T-helper 17 cell (primary cell): ENCODE data around the gene C17orf67. TPM values are rescaled to one million over a fixed set of nuclear protein-coding genes. Genes with fewer than 3 reads are reported as not detected.
"Not testable (repeated sequence)": the region's sequence is repeated elsewhere in the genome, so short reads cannot be mapped to it uniquely, and the experiment has no call there.

ENCODE experiments used
- ATAC-seq: fragments of 150-1000 bp; cut with Tn5 transposase; 2 replicates; pipeline ENCODE4 v1.10.0; 2021; ENCODE audit warnings: mild to moderate bottlenecking, moderate library complexity
- DNase-seq, 3 donors: peaks; one replicate each; pipeline versions ENCODE4 v3.0.0 to v3.0.0-alpha.2; 2020 to 2021
- H3K9me3 ChIP-seq: one replicate; pipeline ENCODE4 v1.7.0; 2013; ENCODE audit warnings: low read length, mild to moderate bottlenecking; ENCODE audit not compliant: control insufficient read depth, poor library complexity, severe bottlenecking
- H3K27ac Mint-ChIP-seq: one replicate; pipeline ENCODE4 v1.8.0; 2022; ENCODE audit warnings: mild to moderate bottlenecking, moderate library complexity, mixed read lengths
- H3K27me3 Mint-ChIP-seq: one replicate; pipeline ENCODE4 v1.8.0; 2022; ENCODE audit warnings: mixed read lengths
- H3K36me3 Mint-ChIP-seq: one replicate; pipeline ENCODE4 v1.8.0; 2022; ENCODE audit warnings: low read depth, mixed read lengths
- H3K4me1 Mint-ChIP-seq: one replicate; pipeline ENCODE4 v1.8.0; 2022; ENCODE audit warnings: mild to moderate bottlenecking, mixed read lengths
- H3K4me3 Mint-ChIP-seq: one replicate; pipeline ENCODE4 v1.8.0; 2022; ENCODE audit warnings: mild to moderate bottlenecking, moderate library complexity, mixed read lengths
- total RNA-seq, 4 donors: library from RNA in 2 of 4; stranded (reverse) in 2 of 4; gene quantifications; one replicate each; pipeline ENCODE4 v1.2.3 and lab custom pipeline; 2022 to 2026

C17orf67 gene
- total RNA-seq, 2 donors from 2014 or later, result 4.1 to 6.6 TPM

- peaks cover 23% of the 10 kb centered on the region for H3K27me3 Mint-ChIP-seq
- H3K4me3 Mint-ChIP-seq, result no peak overlapping the region
- no peaks in the 10 kb centered on the region for H3K4me1 Mint-ChIP-seq
- no peak for ATAC-seq
- no peak overlapping the region for H3K27ac Mint-ChIP-seq
- H3K9me3 ChIP-seq, result no peaks in the 10 kb centered on the region
- DNase-seq, result no peak
- peaks cover 3% of the 10 kb centered on the region for H3K36me3 Mint-ChIP-seq
These were observed 61.3 kb downstream of the C17orf67 start for GRCh38 chr17:56772442-56772841.

DNA sequence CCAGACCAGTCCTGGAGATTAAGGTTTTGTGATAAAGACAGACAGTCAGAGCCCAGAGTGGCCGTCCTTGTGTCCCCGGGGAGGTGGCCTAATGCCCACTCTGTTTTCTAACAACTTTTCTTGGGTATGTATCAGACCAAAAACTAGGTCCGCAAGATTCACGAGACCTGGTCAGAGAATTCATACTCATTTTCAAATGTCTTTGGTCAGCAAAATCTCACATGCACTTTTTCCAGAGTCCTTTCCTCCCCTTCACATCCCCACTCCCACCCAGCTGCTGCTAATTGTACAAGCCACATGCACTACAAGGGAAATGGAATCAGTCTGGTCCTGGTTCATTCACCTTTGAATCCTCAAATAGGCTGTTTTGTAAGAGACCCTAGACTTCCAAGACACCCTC lies 61.7 kb downstream of the C17orf67 start:
- DNase-seq (no peak), ATAC-seq (no peak)
- H3K9me3 ChIP-seq, result no peaks in the 10 kb centered on the region
- Mint-ChIP-seq H3K27ac (no peak overlapping the region), H3K36me3 (peaks cover 3% of the 10 kb centered on the region), H3K4me1 (no peaks in the 10 kb centered on the region), H3K27me3 (peaks cover 24% of the 10 kb centered on the region), H3K4me3 (no peak overlapping the region)

DNA sequence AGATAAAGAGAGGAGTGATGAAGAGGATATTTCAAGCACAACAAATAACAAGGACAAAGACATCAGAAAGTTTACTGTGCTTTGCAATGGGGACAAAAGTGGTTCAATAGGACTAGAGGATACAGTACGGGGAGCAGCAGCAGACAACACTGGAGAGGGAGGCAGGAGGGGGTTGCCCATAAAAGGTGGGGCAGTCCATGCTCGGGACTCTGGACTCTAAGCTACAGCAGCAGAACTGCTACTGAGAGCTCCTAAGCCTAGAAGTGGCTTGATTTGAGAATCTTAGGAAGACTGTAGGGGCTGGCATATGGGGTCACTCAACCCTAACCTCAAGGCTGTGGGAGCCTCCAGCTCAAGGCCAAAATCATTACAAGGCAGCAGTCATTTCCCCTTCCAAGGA lies 62.2 kb downstream of the C17orf67 start:
- Mint-ChIP-seq H3K4me3 (no peak overlapping the region), H3K36me3 (peaks cover 3% of the 10 kb centered on the region), H3K27me3 (peaks cover 28% of the 10 kb centered on the region), H3K4me1 (no peaks in the 10 kb centered on the region), H3K27ac (no peak overlapping the region)
- DNase-seq (no peak), ATAC-seq (no peak)
- no peaks in the 10 kb centered on the region for H3K9me3 ChIP-seq

DNA sequence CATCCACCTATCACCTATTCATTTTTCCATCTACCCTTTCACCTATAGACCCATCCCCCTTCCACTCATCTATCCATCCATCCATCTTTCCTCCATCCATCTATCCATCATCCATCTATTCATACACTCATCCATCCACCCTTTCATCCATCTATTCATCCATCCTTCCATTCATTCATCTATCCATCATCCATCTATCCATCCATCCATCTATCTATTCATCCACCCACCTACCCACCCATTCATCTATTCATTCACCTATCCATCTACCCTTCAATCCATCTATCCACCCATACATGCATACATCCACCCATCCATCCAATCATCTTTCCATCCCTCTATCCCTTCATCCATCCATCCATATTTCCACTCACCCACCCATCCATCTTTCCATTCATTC lies 63.3 kb downstream of the C17orf67 start:
- ATAC-seq (no peak), DNase-seq (no peak)
- H3K36me3 Mint-ChIP-seq, result peaks cover 3% of the 10 kb centered on the region
- peaks cover 34% of the 10 kb centered on the region for H3K27me3 Mint-ChIP-seq
- no peak overlapping the region for H3K4me3 Mint-ChIP-seq
- H3K27ac Mint-ChIP-seq, result no peak overlapping the region
- no peaks in the 10 kb centered on the region for H3K4me1 Mint-ChIP-seq
- H3K9me3 ChIP-seq, result no peaks in the 10 kb centered on the region

- H3K4me3 Mint-ChIP-seq, result no peak overlapping the region
- peaks cover 6% of the 10 kb centered on the region for H3K36me3 Mint-ChIP-seq
These were observed 68.3 kb downstream of the C17orf67 start for GRCh38 chr17:56765449-56765848.

GRCh38 chr17:56762988-56763387 lies 70.7 kb downstream of the C17orf67 start:
- no peaks in the 10 kb centered on the region for H3K9me3 ChIP-seq
- ATAC-seq (no peak), DNase-seq (no peak)
- Mint-ChIP-seq H3K27me3 (peaks cover 32% of the 10 kb centered on the region), H3K4me1 (peaks cover 3% of the 10 kb centered on the region), H3K27ac (no peak overlapping the region), H3K36me3 (peaks cover 2% of the 10 kb centered on the region), H3K4me3 (no peak overlapping the region)

More at GRCh38 chr17:56765449-56765848, 68.3 kb downstream of the C17orf67 start:
- no peaks in the 10 kb centered on the region for H3K9me3 ChIP-seq
- Mint-ChIP-seq H3K27me3 (peaks cover 38% of the 10 kb centered on the region), H3K27ac (no peak overlapping the region), H3K4me1 (peaks cover 3% of the 10 kb centered on the region)
- DNase-seq (no peak), ATAC-seq (no peak)

DNA sequence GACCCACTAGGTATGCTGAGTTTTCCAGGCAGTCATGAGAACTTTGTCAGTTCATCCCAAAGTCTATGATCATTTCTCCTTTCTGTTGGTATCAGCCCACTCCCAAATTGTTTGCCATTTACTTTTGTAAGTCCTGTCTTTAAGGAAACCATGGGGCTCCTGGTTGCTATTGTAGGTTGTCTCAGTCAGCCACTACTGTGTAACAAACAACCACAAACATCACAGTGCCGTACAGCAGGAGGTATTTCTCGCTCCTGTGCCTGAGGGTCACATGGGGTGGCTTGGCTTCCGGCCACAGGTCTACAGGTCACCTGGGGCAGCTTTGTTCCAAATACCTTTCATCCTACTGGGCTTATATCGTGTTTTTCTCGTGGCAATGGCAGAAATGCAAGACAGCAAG lies 71.6 kb downstream of the C17orf67 start:
- Mint-ChIP-seq H3K27ac (no peak overlapping the region), H3K36me3 (peaks cover 2% of the 10 kb centered on the region), H3K27me3 (peaks cover 33% of the 10 kb centered on the region), H3K4me1 (peaks cover 3% of the 10 kb centered on the region), H3K4me3 (no peak overlapping the region)
- ATAC-seq (no peak), DNase-seq (no peak)
- H3K9me3 ChIP-seq, result no peaks in the 10 kb centered on the region

GRCh38 chr17:56761387-56761786 lies 72.3 kb downstream of the C17orf67 start:
- peaks cover 2% of the 10 kb centered on the region for H3K36me3 Mint-ChIP-seq
- no peak overlapping the region for H3K27ac Mint-ChIP-seq
- H3K27me3 Mint-ChIP-seq, result peaks cover 31% of the 10 kb centered on the region
- ATAC-seq (no peak), DNase-seq (no peak)
- no peaks in the 10 kb centered on the region for H3K9me3 ChIP-seq
- no peak overlapping the region for H3K4me3 Mint-ChIP-seq
- H3K4me1 Mint-ChIP-seq, result peaks cover 7% of the 10 kb centered on the region

DNA sequence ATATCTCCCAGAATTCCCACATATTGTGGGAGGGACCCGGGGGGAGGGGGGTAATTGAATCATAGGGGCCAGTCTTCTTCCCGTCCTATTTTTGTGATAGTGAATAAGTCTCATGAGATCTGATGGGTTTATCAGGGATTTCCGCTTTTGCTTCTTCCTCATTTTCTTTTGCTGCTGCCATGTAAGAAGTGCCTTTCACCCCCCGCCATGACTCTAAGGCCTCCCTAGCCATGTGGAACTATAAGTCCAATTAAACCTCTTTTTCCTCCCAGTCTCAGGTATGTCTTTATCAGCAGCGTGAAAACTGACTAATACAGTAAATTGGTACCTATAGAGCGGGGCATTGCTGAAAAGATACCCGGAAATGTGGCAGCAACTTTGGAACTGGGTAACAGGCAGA lies 76.1 kb downstream of the C17orf67 start:
- not testable (repeated sequence) for H3K36me3 Mint-ChIP-seq, H3K27ac Mint-ChIP-seq, H3K4me3 Mint-ChIP-seq, H3K9me3 ChIP-seq, H3K4me1 Mint-ChIP-seq, ATAC-seq, DNase-seq
- peaks cover 26% of the 10 kb centered on the region for H3K27me3 Mint-ChIP-seq

- H3K4me3 Mint-ChIP-seq, result no peak overlapping the region
- ATAC-seq, result no peak
- no peaks in the 10 kb centered on the region for H3K36me3 Mint-ChIP-seq
- peaks cover 6% of the 10 kb centered on the region for H3K4me1 Mint-ChIP-seq
- H3K27ac Mint-ChIP-seq, result no peak overlapping the region
- H3K27me3 Mint-ChIP-seq, result peaks cover 26% of the 10 kb centered on the region
- no peak for DNase-seq
- no peaks in the 10 kb centered on the region for H3K9me3 ChIP-seq
These were observed 77.2 kb downstream of the C17orf67 start for GRCh38 chr17:56756536-56756935.

DNA sequence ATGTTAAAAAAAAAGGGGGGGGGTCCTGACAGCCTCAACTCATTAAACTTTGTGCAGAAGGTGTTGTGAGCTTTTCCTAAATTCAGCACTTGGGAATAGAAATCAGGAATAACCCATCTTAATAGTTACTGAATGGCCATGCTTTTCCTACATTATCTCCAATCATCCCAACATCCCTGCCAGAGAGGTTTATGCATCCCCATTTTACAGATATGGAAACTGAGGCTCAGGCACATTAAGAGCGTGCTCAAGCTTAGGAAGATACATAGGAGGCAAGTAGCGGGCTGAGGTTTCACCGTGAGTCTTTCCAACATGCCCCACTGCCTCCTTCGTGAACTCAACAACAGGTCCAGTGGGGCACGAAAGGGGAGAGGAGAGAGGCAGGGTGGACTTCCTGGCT lies 78.4 kb downstream of the C17orf67 start:
- Mint-ChIP-seq H3K27me3 (peaks cover 34% of the 10 kb centered on the region), H3K27ac (no peak overlapping the region), H3K4me1 (peaks cover 6% of the 10 kb centered on the region), H3K36me3 (no peaks in the 10 kb centered on the region), H3K4me3 (no peak overlapping the region)
- DNase-seq (no peak), ATAC-seq (no peak)
- H3K9me3 ChIP-seq, result no peaks in the 10 kb centered on the region

GRCh38 chr17:56754523-56755208 lies 79.1 kb downstream of the C17orf67 start:
- DNase-seq (no peak), ATAC-seq (no peak)
- Mint-ChIP-seq H3K27me3 (peaks cover 34% of the 10 kb centered on the region), H3K27ac (no peak overlapping the region), H3K36me3 (no peaks in the 10 kb centered on the region), H3K4me1 (peaks cover 6% of the 10 kb centered on the region), H3K4me3 (no peak overlapping the region)
- H3K9me3 ChIP-seq, result no peaks in the 10 kb centered on the region

GRCh38 chr17:56752263-56752836 lies 81.4 kb downstream of the C17orf67 start:
- Mint-ChIP-seq H3K4me3 (no peak overlapping the region), H3K4me1 (peaks cover 6% of the 10 kb centered on the region), H3K36me3 (peaks cover 2% of the 10 kb centered on the region), H3K27me3 (peaks cover 35% of the 10 kb centered on the region), H3K27ac (no peak overlapping the region)
- ATAC-seq (no peak), DNase-seq (no peak)
- H3K9me3 ChIP-seq, result no peaks in the 10 kb centered on the region

GRCh38 chr17:56751145-56751738 lies 82.5 kb downstream of the C17orf67 start:
- DNase-seq, result no peak
- peaks cover 28% of the 10 kb centered on the region for H3K27me3 Mint-ChIP-seq
- no peak overlapping the region for H3K4me3 Mint-ChIP-seq
- H3K9me3 ChIP-seq, result no peaks in the 10 kb centered on the region
- peaks cover 2% of the 10 kb centered on the region for H3K36me3 Mint-ChIP-seq
- H3K27ac Mint-ChIP-seq, result no peak overlapping the region
- peaks cover 3% of the 10 kb centered on the region for H3K4me1 Mint-ChIP-seq
- no peak for ATAC-seq
